ENCODE data around the gene CACNA1E. TPM values are rescaled to one million over a fixed set of nuclear protein-coding genes. Genes with fewer than 3 reads are reported as not detected.

Gene CACNA1E
- total and polyA plus RNA-seq, 2 donors (not counting 1 experiment from before 2014, with no cell fraction given): 0.37 to 0.40 TPM

DNA sequence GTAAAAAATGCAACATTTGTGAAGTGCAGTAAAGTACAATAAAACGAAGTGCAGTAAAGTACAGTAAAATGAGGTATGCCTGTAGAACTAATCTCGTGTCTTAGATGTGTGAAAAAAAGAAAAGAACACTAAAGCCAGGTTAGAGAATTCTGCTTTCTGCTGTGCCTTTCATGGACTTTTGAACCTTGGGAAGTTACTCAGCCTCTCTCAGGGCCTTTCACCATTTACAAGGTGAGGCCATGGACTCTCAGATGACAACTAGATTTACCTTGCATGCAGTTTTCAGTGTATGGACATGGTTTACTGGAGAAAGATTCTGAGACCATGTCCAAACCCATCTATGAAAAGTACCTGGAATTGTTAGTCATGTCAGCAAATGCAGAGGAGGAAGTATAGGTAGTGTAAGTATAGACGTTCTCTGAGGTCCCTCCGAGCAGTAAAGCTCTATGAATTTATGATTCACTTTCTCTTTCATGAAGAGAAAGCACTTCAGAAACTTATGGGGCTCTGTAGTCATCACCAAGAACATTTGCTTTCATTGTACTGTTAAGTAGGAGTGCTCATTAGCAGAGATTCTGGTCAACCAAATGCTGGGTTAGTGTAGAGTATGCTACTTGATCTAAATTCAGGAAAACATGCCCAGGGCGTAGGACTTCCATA is 143.1 kb downstream of the CACNA1E start:
- no peaks in the 10 kb centered on the region for H3K4me1 Mint-ChIP-seq
- CTCF ChIA-PET: no interaction called here
- Histone ChIP-seq H4K20me1 (ENCODE audit: control insufficient read depth, insufficient read depth, low read length, poor library complexity, severe bottlenecking) (no peaks in the 10 kb centered on the region), H3K27ac (ENCODE audit: low read length in 2 of 2) (no peak overlapping the region), H3K9ac (ENCODE audit: low read length) (no peak overlapping the region), H3K4me3 (ENCODE audit: control extremely low read depth in 1 of 5, extremely low read depth in 1 of 5, insufficient read depth in 1 of 5, low read depth in 2 of 5, low read length in 4 of 5) (no peak overlapping the region), H3K4me1 (ENCODE audit: control insufficient read depth in 2 of 2, insufficient read depth in 2 of 2, low read length in 2 of 2) (no peaks in the 10 kb centered on the region), H3K4me2 (replicated peaks; ENCODE audit: low read depth, low read length, poor library complexity, severe bottlenecking) (no peak overlapping the region), H2AFZ (ENCODE audit: insufficient read depth, low read depth, low read length, poor library complexity, severe bottlenecking) (no peak overlapping the region), H3K9me3 (ENCODE audit: control extremely low read depth in 1 of 3, control insufficient read depth in 2 of 3, insufficient read depth in 1 of 3, low read length in 2 of 3) (no peaks in the 10 kb centered on the region), H3K27me3 (replicated peaks in 1 of 4; ENCODE audit: control extremely low read depth in 1 of 4, control insufficient read depth in 3 of 4, insufficient read depth in 4 of 4, low read length in 3 of 4) (no peaks in the 10 kb centered on the region), H3K36me3 (replicated peaks in 1 of 2; ENCODE audit: control extremely low read depth in 1 of 2, control insufficient read depth in 1 of 2, extremely low read depth in 1 of 2, insufficient read depth in 2 of 2, low read length in 1 of 2) (no peaks in the 10 kb centered on the region), H3K79me2 (ENCODE audit: control insufficient read depth, insufficient read depth, low read length) (no peaks in the 10 kb centered on the region)
- TF ChIP-seq EZH2 (IDR thresholded peaks at IDR 0.05; ENCODE audit: borderline replicate concordance, insufficient read depth, low read depth, low read length, poor library complexity, severe bottlenecking): no peak
- no peak for TF ChIP-seq CTCF (IDR thresholded peaks at IDR 0.05)
- peaks cover 4% of the 10 kb centered on the region for H3K27me3 Mint-ChIP-seq
- intact Hi-C loops (cut with micrococcal nuclease): no loop called here
- POLR2A ChIA-PET: no interaction called here
- no peaks in the 10 kb centered on the region for H3K9me3 Mint-ChIP-seq (ENCODE audit: insufficient read depth)
- ATAC-seq (ENCODE audit: low read depth) (no peak), DNase-seq (no peak)
- H3K27ac Mint-ChIP-seq: no peak overlapping the region
- H3K4me3 Mint-ChIP-seq: no peak overlapping the region
- 83% methylated on average over 1 of the region's 5 CpGs for WGBS (ENCODE audit: insufficient coverage)

DNA sequence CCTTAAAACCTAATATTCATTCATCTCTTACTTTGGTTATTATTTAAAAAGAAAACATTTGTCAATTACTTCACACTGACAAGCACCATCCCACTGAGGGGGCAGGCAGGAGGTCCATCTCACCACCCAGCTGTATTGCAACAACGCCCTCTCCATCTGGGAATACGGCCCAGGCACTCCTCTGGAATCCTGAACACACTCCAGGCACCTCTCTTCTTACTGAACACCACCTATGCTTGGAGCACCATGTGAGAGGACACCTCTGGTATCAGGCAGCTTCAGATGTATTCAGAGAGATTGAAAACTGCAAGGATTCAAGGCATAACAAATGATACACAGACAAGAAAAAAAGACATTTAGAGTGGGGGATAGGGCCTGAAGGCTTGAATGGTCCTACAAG is 147.1 kb downstream of the CACNA1E start:
- WGBS (ENCODE audit: insufficient coverage): 94% methylated on average over 2 of the region's 2 CpGs
- Mint-ChIP-seq H3K9me3 (ENCODE audit: insufficient read depth) (no peaks in the 10 kb centered on the region), H3K27ac (no peak overlapping the region), H3K27me3 (peaks cover 9% of the 10 kb centered on the region), H3K4me1 (no peaks in the 10 kb centered on the region), H3K4me3 (no peak overlapping the region)
- ChIA-PET CTCF (no interaction called here), POLR2A (no interaction called here)
- H3K9ac ChIP-seq (ENCODE audit: low read length): no peak overlapping the region
- no peaks in the 10 kb centered on the region for H3K9me3 ChIP-seq (ENCODE audit: control extremely low read depth in 1 of 3, control insufficient read depth in 2 of 3, insufficient read depth in 1 of 3, low read length in 2 of 3)
- H3K79me2 ChIP-seq (ENCODE audit: control insufficient read depth, insufficient read depth, low read length): no peaks in the 10 kb centered on the region
- H3K36me3 ChIP-seq (replicated peaks in 1 of 2; ENCODE audit: control extremely low read depth in 1 of 2, control insufficient read depth in 1 of 2, extremely low read depth in 1 of 2, insufficient read depth in 2 of 2, low read length in 1 of 2): no peaks in the 10 kb centered on the region
- no peak overlapping the region for H2AFZ ChIP-seq (ENCODE audit: insufficient read depth, low read depth, low read length, poor library complexity, severe bottlenecking)
- H3K4me2 ChIP-seq (replicated peaks; ENCODE audit: low read depth, low read length, poor library complexity, severe bottlenecking): no peak overlapping the region
- no peak overlapping the region for H3K27ac ChIP-seq (ENCODE audit: low read length in 2 of 2)
- H3K4me1 ChIP-seq (ENCODE audit: control insufficient read depth in 2 of 2, insufficient read depth in 2 of 2, low read length in 2 of 2): no peaks in the 10 kb centered on the region
- intact Hi-C loops (cut with micrococcal nuclease): no loop called here
- TF ChIP-seq CTCF (IDR thresholded peaks at IDR 0.05) (no peak), EZH2 (IDR thresholded peaks at IDR 0.05; ENCODE audit: borderline replicate concordance, insufficient read depth, low read depth, low read length, poor library complexity, severe bottlenecking) (no peak)
- H3K4me3 ChIP-seq (ENCODE audit: control extremely low read depth in 1 of 5, extremely low read depth in 1 of 5, insufficient read depth in 1 of 5, low read depth in 2 of 5, low read length in 4 of 5): no peak overlapping the region
- no peaks in the 10 kb centered on the region for H4K20me1 ChIP-seq (ENCODE audit: control insufficient read depth, insufficient read depth, low read length, poor library complexity, severe bottlenecking)
- ATAC-seq (ENCODE audit: low read depth) (no peak), DNase-seq (no peak)
- no peaks in the 10 kb centered on the region for H3K27me3 ChIP-seq (replicated peaks in 1 of 4; ENCODE audit: control extremely low read depth in 1 of 4, control insufficient read depth in 3 of 4, insufficient read depth in 4 of 4, low read length in 3 of 4)
